Hematopoietic multipotent progenitor cell (in vitro differentiated cells): ENCODE measurements around the gene CTSF. TPM values are rescaled to one million over a fixed set of nuclear protein-coding genes. Genes with fewer than 3 reads are reported as not detected.
"Not testable (repeated sequence)": the region's sequence is repeated elsewhere in the genome, so short reads cannot be mapped to it uniquely, and the experiment has no call there.

ENCODE experiments used
- DNase-seq, 3 donors: peaks; one replicate each; pipeline ENCODE4 v3.0.0-alpha.2; 2011 to 2015; ENCODE audit warnings: low read depth in 2 of 3, low spot score in 2 of 3
- small RNA-seq: library from RNA; depleted of rRNA; stranded (forward); fragments of <200 nt; gene quantifications from one replicate; pipeline ENCODE3, GENCODE V24; 2012
- total RNA-seq: library from RNA; depleted of rRNA; stranded (reverse); fragments of >200 nt; gene quantifications from one replicate; pipeline ENCODE4 v1.2.3, GENCODE V29; 2012

Gene CTSF
- total RNA-seq, 1 donor: 65.2 TPM

GRCh38 chr11:66540598-66540997 lies 27.8 kb downstream of the CTSF start:
- DNase-seq: not testable (repeated sequence)

DNA sequence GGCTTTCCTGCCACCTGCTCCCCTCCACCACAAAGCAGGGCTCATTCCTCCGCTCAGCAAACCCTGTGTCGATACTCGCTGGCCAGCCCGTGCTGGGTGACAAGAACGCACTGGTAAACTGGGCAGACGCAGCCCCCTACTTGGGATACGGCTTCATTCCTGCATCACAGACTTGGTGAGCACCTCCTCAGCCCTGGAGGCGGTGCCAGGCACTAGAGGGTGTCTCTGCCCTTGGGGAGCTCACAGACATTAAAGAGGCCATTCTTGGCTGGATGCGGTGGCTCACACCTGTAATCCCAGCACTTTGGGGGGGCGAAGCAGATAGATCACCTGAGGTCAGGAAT lies 28.6 kb downstream of the CTSF start:
- DNase-seq: no peak

DNA sequence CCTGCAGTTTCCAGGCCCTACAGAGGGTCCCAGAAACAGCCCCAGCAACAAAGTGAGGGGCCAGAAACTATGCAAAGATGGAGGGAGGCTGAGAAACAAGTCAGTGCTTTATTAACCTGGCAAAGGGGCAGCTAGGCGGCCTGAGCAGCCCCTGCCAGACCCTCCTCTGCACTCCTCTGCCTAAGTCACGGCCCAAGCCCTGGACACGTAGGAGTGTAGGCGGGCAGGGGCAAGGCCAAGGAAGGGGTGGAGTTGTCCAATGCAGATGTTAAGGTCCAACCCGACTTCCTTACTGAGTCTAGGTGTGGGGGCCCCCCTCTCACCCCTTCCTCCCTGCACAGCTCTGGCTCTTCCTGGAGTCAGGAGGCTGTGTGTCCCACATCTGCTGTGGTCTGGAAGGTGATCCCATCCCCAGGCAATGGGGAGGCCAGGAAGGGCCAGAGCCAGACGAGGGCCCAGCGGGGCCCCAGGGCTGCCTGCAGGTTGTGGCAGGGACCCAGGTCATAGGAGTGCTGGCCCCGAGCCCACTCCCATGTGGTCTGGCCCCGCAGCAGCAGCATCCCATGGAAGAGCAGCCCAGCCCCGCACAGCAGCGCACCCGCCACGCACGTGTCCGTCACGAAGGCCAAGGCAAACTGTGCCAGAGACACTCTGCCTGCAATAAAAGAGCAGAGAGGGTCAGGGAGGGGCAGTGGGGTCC lies 29.1 kb downstream of the CTSF start:
- DNase-seq: no peak

DNA sequence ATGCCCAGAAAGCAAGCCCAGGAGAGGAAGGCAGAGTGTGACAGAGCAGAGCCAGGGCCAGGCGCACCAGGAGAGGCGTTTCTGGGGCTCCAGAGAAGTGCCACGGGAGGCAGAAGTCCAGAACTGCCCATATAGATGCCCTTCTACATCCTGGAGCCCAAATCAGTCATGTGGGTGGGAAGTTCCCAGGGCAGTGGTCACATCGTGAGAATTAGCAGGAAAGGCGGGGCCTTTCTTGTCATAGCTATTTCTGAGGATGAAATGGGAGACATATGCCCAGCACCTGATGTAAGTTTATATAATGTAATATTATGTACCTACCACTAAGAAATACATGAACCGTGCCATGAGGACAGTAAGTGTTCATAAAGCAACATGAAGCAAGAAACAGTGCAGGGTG lies 35.6 kb downstream of the CTSF start:
- no peak for DNase-seq

GRCh38 chr11:66531841-66532240 lies 36.6 kb downstream of the CTSF start:
- no peak for DNase-seq

DNA sequence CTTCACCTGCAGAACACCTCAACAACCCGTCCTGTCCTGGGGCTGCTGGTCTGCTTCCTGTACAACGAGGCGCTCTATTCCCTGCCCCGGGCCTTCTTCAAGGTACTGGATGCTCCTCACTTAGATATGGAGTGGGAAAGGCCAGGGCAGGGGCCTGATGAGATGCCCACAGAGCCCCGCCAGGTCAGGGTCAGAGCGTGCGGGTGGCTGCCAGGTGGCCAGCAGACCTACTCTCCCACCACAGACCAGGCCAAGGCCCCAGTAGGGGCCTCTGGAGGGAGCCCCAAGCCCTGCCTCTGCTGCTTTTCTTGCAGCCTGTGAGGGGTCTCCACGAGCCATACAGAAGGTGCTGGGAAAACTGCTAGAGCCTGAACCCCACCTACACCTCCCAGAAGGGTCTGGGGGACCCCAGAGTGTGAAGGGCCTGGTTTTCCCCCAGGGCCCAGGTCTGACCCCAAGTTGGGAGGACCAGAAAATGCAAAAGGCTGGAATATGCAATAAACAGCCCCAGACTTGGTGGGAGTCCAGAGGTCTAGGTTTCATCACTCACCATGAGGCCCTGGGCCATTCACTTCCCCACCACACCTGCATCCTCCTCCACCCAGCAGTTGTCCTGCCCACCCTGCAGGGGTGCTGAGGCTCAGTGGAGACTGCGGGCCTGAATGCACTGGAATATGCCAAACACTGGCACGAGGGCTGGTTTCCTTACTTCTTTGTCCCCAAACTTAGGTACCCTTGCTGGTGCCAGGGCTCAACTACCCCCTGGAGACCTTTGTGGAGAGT lies 37.3 kb downstream of the CTSF start:
- no peak for DNase-seq

DNA sequence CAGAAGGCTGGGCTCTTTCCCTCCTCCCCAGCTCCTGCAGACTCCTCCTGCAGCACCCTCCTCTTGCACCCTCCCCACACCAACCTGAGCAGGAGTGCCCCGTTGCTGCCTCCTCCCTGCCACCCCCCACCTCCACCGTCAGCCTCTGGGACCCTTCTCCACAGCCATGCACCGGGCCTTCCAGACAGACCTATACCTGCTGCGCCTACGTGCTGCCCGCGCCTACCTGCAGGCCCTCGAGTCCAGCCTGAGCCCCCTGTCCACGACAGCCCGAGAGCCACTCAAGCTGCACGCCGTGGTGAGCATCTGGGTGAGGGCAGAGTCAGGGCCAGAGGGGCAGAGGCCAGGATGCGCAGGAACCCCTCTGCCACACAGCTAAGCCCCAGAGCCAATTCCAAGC lies 38.8 kb downstream of the CTSF start:
- DNase-seq: no peak

DNA sequence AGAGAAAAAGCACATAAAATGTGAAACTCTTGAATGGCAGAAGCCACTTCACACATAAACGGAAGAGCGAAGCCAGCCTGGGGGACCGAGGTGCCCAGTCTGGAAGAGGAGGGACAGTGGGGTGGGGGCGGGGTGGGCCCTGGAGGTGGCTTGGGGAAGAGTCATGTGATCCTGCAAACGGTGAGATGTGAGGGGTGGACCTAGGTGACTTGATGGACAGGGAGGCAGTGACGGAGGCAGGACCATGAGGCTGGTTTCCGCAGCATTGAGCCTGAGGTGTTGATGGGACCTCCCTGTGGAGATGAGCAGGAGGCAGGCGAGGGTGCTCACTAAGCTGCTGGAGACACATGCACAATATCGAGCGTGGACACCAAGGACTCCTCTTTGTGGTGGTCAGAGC lies 39.3 kb downstream of the CTSF start:
- DNase-seq: no peak

DNA sequence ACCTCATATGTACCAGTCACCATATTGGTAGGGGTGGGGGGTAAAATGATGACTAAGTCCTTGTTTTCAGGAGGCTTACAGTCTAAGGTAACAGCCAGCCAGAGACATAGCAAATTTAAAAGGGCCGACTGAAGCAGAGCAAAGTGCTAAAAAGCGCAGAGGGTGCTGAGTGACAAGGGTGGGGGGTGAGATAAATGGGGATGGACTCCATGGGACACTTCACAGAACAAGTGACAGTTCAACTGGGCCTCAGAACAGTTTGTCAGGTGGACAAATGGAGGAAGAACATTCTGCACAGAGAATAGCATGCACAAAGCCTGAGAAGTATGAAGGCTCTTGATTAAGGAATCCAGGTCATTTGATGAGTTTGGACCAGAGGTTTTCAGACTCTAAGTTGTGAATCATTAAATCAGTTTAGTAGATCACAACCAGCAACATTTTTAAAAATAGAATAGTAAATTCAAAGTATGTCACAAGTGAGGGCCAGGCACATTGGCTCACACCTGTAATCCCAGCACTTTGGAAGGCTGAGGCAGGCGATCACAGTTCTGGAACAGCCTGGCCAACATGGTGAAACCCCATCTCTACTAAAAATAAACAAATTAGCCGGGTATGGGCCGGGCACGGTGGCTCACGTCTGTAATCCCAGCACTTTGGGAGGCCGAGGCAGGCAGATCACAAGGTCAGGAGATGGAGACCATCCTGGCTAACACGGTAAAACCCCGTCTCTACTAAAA lies 43.9 kb downstream of the CTSF start:
- DNase-seq: no peak

- no peak for DNase-seq
Observed at GRCh38 chr11:66523611-66524010, 44.8 kb downstream of the CTSF start.

Small RNA genes lying within 50 kb of the gene (small RNA-seq; reads per million reads assigned to genes)
- gene RNU4-39P: not detected

Other genes starting within 250 kb of the CTSF start
- gene RIN1, start 232.2 kb downstream of the CTSF start, total RNA-seq: 3.0 TPM
- gene BRMS1, start 223.5 kb downstream of the CTSF start, total RNA-seq: 42.0 TPM
- 12.7 TPM for gene B4GAT1, start 221.0 kb downstream of the CTSF start, total RNA-seq
- gene SLC29A2, start 196.8 kb downstream of the CTSF start, total RNA-seq: 6.5 TPM
- gene NPAS4, start 147.6 kb downstream of the CTSF start, total RNA-seq: not detected
- 24.8 TPM for gene MRPL11, start 129.8 kb downstream of the CTSF start, total RNA-seq
- 8.1 TPM for gene PELI3, start 101.7 kb downstream of the CTSF start, total RNA-seq
- gene DPP3, start 88.2 kb downstream of the CTSF start, total RNA-seq: 44.2 TPM
- 50.1 TPM for gene BBS1, start 58.0 kb downstream of the CTSF start, total RNA-seq
- gene ZDHHC24, start 22.6 kb downstream of the CTSF start, total RNA-seq: 32.0 TPM
- not detected for gene ACTN3, start 21.7 kb downstream of the CTSF start, total RNA-seq
- 0.27 TPM for gene CCDC87, start 24.5 kb upstream of the CTSF start, total RNA-seq
- 103 TPM for gene CCS, start 24.6 kb upstream of the CTSF start, total RNA-seq
- gene RBM14, start 48.0 kb upstream of the CTSF start, total RNA-seq: 102 TPM
- gene RBM4, start 70.1 kb upstream of the CTSF start, total RNA-seq: 104 TPM
- gene RBM4B, start 109.3 kb upstream of the CTSF start, total RNA-seq: 31.8 TPM
- gene SPTBN2, start 160.6 kb upstream of the CTSF start, total RNA-seq: 26.1 TPM